GM18867 (cell line): ENCODE results near the gene ACSF3.
"Not testable (repeated sequence)": the region's sequence is repeated elsewhere in the genome, so short reads cannot be mapped to it uniquely, and the experiment has no call there.

Experiments
- ATAC-seq: cut with Tn5 transposase; IDR thresholded peaks from one replicate; pipeline ENCODE4 v1.9.1; 2021; ENCODE audit warnings: mild to moderate bottlenecking, moderate library complexity; ENCODE audit not compliant: unreplicated experiment

The ACSF3 gene

GRCh38 chr16:89156740-89157645, 63.3 kb downstream of the ACSF3 start:
- ATAC-seq, result no peak

- ATAC-seq, result no peak
Measured at GRCh38 chr16:89157778-89158177, 64.1 kb downstream of the ACSF3 start.

GRCh38 chr16:89159066-89159849, 65.6 kb downstream of the ACSF3 start:
- ATAC-seq, result no peak

- ATAC-seq, result no peak
Measured at GRCh38 chr16:89159850-89160354, 66.2 kb downstream of the ACSF3 start.

- no peak for ATAC-seq
Measured at GRCh38 chr16:89160977-89161701, 67.5 kb downstream of the ACSF3 start.

- ATAC-seq, result no peak
Measured at GRCh38 chr16:89161763-89162713, 68.4 kb downstream of the ACSF3 start.

- ATAC-seq, result no peak
Measured at GRCh38 chr16:89163297-89163696, 69.6 kb downstream of the ACSF3 start.

- no peak for ATAC-seq
Measured at GRCh38 chr16:89164436-89164835, 70.8 kb downstream of the ACSF3 start.

GRCh38 chr16:89164847-89165680, 71.4 kb downstream of the ACSF3 start:
- ATAC-seq, result no peak

GRCh38 chr16:89165681-89165979, 72.0 kb downstream of the ACSF3 start:
- ATAC-seq, result not testable (repeated sequence)

- ATAC-seq, result no peak
Measured at GRCh38 chr16:89166696-89167424, 73.2 kb downstream of the ACSF3 start.

GRCh38 chr16:89167425-89167941, 73.8 kb downstream of the ACSF3 start:
- ATAC-seq, result no peak

GRCh38 chr16:89168381-89169189, 74.9 kb downstream of the ACSF3 start:
- ATAC-seq, result no peak

GRCh38 chr16:89169778-89170177, 76.1 kb downstream of the ACSF3 start:
- no peak for ATAC-seq

- no peak for ATAC-seq
Measured at GRCh38 chr16:89170346-89171215, 76.9 kb downstream of the ACSF3 start.
